IMR-90 (cell line): ENCODE data around the gene MYT1.

Experiments
- RFX5 ChIP-seq: IDR thresholded peaks from 2 replicates; pipeline ENCODE4 v1.8.0; 2012; ENCODE audit warnings: low read depth, mild to moderate bottlenecking, low read length, moderate library complexity
- TF ChIP-seq, protein P1 (sequence below): conservative IDR thresholded peaks from 2 replicates; pipeline ENCODE4 v1.5.1; 2012; ENCODE audit warnings: mild to moderate bottlenecking, low read depth, low read length, improper control_type of control experiment

DNA sequence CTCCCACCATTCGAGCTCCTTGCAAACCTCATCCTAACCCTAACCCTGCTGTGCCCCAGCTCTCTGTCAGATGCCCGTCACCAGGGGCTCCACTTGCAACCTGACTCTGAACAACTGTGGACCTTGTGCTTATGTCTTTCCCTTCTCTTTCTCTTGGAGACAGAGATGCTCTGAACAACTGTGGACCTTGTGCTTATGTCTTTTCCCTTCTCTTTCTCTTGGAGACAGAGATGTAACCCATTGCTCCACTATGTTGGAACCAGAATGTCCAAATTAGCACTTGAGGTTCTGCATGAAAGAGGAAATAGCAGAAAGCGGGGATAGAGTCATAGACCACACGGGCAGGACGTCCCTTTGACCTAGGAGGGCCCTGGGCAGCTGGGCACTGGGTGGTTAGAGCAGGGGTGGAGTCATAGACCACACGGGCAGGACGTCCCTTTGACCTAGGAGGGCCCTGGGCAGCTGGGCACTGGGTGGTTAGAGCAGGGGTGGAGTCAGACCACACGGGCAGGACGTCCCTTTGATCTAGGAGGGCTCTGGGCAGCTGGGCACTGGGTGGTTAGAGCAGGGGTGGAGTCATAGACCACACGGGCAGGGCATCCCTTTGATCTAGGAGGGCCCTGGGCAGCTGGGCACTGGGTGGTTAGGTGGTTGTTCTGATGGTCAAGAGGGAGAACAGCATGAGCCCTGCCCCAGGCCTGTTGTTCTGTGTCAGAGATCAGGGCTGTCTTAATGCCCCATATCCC lies 113.5 kb downstream of the MYT1 start:
- no peak for TF ChIP-seq RFX5
- TF ChIP-seq, protein P1, sequence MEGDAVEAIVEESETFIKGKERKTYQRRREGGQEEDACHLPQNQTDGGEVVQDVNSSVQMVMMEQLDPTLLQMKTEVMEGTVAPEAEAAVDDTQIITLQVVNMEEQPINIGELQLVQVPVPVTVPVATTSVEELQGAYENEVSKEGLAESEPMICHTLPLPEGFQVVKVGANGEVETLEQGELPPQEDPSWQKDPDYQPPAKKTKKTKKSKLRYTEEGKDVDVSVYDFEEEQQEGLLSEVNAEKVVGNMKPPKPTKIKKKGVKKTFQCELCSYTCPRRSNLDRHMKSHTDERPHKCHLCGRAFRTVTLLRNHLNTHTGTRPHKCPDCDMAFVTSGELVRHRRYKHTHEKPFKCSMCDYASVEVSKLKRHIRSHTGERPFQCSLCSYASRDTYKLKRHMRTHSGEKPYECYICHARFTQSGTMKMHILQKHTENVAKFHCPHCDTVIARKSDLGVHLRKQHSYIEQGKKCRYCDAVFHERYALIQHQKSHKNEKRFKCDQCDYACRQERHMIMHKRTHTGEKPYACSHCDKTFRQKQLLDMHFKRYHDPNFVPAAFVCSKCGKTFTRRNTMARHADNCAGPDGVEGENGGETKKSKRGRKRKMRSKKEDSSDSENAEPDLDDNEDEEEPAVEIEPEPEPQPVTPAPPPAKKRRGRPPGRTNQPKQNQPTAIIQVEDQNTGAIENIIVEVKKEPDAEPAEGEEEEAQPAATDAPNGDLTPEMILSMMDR: no peak
